Cardiac fibroblast (primary cell): ENCODE results near the gene PIGL.

ENCODE experiments used
- DNase-seq, 2 donors: peaks; one replicate each; pipeline versions ENCODE4 v3.0.0 to v3.0.0-alpha.2; 2010; ENCODE audit warnings: low read depth in 2 of 2
- H3K4me3 ChIP-seq, 2 donors: replicated peaks in 1 of 2; 1 replicate in 1 of 2; 2 replicates in 1 of 2; pipeline ENCODE4 v1.5.1; 2011; ENCODE audit warnings: low read depth in 2 of 2, low read length in 2 of 2, mild to moderate bottlenecking in 2 of 2, moderate library complexity in 1 of 2
- TF ChIP-seq, protein P1 (sequence below): IDR thresholded peaks from one replicate; pipeline ENCODE4 v1.5.1; 2011; ENCODE audit warnings: low read depth, mild to moderate bottlenecking, low read length, inconsistent platforms

The PIGL gene

DNA sequence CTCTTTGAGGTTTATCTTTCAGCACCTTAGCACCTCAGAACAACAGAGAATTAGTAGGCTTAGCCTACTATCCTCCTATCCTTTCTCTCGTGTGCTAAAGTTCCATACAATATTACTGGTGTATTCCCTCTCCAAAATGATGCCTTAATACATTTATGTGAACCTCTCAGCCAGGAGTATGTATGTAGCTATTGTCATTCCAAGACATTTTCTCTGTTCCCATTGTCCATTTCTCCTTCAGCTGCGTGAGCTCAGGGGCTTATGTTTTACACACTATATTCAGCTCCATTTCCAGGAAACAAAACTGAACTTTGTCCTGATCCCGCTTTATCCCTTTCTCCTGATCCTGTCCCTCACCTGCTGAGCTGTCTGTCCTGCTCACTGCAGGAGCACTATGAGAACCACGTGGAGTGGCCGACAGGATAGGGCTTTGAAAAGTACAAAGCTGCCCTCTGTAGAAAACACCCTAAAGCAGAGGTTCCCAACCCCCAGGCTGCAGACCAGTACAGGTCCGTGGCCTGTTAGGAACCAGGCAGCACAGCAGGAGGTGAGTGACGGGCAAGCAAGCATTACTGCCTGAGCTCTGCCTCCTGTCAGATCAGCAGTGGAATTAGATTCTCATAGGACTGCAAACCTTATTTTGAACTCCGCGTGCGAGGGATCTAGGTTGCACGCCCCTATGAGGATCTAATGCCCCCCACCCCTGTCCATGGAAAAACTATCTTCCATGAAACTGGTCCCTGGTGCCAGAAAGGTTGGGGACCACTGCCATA lies 80.5 kb downstream of the PIGL start:
- no peak for DNase-seq
- TF ChIP-seq, protein P1, sequence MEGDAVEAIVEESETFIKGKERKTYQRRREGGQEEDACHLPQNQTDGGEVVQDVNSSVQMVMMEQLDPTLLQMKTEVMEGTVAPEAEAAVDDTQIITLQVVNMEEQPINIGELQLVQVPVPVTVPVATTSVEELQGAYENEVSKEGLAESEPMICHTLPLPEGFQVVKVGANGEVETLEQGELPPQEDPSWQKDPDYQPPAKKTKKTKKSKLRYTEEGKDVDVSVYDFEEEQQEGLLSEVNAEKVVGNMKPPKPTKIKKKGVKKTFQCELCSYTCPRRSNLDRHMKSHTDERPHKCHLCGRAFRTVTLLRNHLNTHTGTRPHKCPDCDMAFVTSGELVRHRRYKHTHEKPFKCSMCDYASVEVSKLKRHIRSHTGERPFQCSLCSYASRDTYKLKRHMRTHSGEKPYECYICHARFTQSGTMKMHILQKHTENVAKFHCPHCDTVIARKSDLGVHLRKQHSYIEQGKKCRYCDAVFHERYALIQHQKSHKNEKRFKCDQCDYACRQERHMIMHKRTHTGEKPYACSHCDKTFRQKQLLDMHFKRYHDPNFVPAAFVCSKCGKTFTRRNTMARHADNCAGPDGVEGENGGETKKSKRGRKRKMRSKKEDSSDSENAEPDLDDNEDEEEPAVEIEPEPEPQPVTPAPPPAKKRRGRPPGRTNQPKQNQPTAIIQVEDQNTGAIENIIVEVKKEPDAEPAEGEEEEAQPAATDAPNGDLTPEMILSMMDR, result no peak
- H3K4me3 ChIP-seq, result no peak overlapping the region

DNA sequence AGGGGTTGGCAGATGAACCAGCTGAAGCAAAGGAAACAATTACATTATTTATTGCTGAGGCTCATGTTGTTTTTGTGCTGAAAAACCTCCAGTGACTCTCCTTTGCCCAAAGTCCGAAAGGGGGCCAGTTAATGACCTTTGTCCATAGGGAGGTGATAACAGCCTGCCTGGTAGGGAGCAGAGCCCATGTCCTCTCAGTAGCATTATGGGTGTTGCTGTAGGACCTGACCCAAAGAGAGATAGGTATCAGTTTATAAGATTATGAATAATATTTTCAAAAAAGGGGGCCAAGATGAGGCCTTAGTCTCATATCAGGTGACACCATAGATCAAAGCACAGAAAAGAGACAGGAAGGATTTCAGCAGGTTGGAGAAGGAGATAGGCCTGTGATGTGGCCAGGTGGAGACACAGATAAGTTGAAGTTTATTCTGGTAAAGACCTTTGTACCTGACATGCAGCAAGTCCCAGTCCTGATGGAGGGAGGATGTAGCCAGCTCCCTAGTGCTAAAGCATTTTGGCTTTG lies 81.2 kb downstream of the PIGL start:
- no peak for DNase-seq
- TF ChIP-seq, protein P1, result no peak
- no peak overlapping the region for H3K4me3 ChIP-seq

DNA sequence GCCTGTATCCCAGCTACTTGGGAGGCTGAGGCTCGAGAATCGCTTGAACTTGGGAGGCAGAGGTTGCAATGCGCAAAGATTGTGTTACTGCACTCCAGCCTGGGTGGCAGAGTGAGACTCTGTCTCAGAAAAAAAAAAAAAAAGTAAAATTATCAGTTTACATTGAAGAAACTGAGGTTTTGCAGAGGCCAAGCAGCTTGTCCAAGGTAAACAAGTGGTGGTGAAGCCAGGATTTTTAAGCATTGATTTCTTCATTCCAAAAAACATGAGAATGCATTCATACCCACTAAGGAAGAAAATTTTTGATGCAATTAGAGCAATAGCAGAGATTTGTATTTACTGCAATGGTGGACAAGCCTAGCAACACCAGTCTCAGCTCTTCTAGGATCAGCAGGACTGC lies 83.5 kb downstream of the PIGL start:
- TF ChIP-seq, protein P1, result no peak
- H3K4me3 ChIP-seq, result no peak overlapping the region
- no peak for DNase-seq

DNA sequence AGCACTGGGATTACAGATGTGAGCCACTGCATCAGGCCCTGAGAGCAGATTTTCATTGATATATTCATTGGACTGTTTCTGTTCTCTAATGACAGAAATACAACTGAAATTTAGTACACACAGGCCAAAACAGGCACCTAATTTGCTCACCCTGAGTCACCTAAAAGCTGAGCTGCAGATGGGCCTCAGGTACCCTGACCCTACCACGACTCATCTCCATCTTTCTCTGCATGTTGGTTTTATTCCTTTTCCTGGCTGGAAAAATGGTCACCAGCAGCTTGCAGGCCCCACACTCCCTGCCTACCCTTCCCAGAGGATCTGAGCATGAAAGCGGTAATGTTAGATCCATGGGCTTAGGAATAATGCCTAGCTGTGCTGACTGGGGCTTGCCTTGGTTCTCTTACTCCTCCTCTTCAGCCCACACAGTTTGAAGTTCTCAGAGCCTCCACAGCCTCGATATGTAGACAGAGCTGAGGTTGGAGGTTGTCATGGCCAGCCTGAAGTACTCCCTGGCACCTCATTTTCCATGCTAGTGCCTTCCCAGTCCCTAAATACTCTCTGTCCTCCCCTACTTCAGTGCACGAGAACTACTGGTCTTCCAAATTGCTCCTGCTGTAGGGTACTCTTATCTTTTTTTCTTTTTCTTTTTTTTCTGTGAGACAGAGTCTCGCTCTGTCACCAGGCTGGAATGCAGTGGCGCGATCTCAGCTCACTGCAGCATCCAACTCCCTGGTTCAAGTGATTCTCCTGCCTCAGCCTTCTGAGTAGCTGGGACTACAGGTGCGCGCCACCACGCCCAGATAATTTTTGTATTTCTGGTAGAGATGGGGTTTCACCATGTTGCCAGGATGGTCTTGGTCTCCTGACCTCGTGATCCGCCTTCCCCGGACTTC lies 85.2 kb downstream of the PIGL start:
- no peak overlapping the region for H3K4me3 ChIP-seq
- no peak for DNase-seq
- TF ChIP-seq, protein P1, result no peak

DNA sequence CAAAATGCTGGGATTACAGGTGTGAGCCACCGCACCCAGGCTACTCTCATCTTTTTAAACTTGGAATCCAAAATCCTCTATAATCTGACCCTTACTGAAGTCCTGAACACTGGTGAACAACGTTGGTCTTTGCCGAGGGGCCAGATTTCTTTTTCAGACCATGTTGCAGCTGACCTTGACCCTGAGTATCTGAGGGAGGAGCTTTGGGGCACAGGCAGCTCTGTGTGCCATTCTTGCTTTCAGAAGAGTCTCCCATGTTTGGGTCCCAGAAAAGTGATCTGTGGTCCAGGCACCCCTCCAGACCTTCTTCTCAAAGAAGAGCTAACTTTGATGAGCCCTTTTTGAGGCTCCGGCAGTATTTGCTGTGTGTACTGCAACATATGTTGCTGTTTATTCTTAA lies 85.8 kb downstream of the PIGL start:
- TF ChIP-seq, protein P1, result no peak
- DNase-seq, result no peak
- H3K4me3 ChIP-seq, result no peak overlapping the region

DNA sequence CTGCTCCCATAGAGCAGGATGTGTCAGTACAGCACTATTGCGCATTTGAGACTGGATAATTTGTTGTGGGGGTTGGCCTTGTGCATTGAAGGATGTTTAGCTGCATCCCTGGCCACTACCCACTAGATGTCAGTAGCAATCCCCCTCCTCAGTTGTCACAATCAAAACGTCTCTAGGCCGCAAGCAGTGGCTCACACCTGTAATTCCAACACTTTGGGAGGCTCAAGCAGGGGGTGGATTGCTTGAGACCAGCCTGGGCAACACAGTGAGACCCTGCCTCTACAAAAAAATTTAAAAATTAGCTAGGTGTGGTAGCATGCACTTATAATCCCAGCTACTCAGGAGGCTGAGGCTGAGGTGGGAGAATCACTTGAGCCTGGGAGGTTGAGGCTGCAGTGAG lies 87.8 kb downstream of the PIGL start:
- TF ChIP-seq, protein P1, result peak; percentile 59
- H3K4me3 ChIP-seq, result no peak overlapping the region
- DNase-seq, result peak; percentile 42 to 53
